Hematopoietic multipotent progenitor cell treated with erythropoietin and hydrocortisone succinate and interleukin-3 and kit ligand, for 17 days (in vitro differentiated cells): Measurements from ENCODE around the gene KIDINS220.

Experiments used
- DNase-seq: peaks from one replicate; pipeline ENCODE4 v3.0.0-alpha.2; 2015; ENCODE audit warnings: low spot score

KIDINS220 gene

GRCh38 chr2:8697190-8697589, 140.2 kb downstream of the KIDINS220 start:
- no peak for DNase-seq

GRCh38 chr2:8694737-8695136, 142.7 kb downstream of the KIDINS220 start:
- no peak for DNase-seq

- peak; percentile 56 for DNase-seq
Measured at GRCh38 chr2:8693157-8693821, 144.1 kb downstream of the KIDINS220 start.

GRCh38 chr2:8692783-8693156, 144.6 kb downstream of the KIDINS220 start:
- no peak for DNase-seq

- DNase-seq = no peak
Measured at GRCh38 chr2:8691859-8692437, 145.5 kb downstream of the KIDINS220 start.

GRCh38 chr2:8685697-8686358, 151.6 kb downstream of the KIDINS220 start:
- DNase-seq = peak; percentile 77

GRCh38 chr2:8684878-8685696, 152.3 kb downstream of the KIDINS220 start:
- DNase-seq = peak; percentile 65

- peak; percentile 78 for DNase-seq
Measured at GRCh38 chr2:8684540-8684877, 152.9 kb downstream of the KIDINS220 start.

- peak; percentile 77 for DNase-seq
Measured at GRCh38 chr2:8682719-8683667, 154.4 kb downstream of the KIDINS220 start.

- DNase-seq = peak; percentile 100
Measured at GRCh38 chr2:8681786-8682692, 155.4 kb downstream of the KIDINS220 start, which contains the start of gene ID2. Gene ID2, plus strand, starts transcription at chr2:8682056. Its CDS starts 110 bp downstream, at chr2:8682166.

GRCh38 chr2:8680822-8681760, 156.3 kb downstream of the KIDINS220 start:
- peak; percentile 83 for DNase-seq

GRCh38 chr2:8679827-8680731, 157.3 kb downstream of the KIDINS220 start:
- no peak for DNase-seq

- no peak for DNase-seq
Measured at GRCh38 chr2:8679567-8679826, 157.9 kb downstream of the KIDINS220 start.
